Heart left ventricle (tissue), 13 donors: ENCODE data around the gene LRRC37A.
"Not testable (repeated sequence)": the region's sequence is repeated elsewhere in the genome, so short reads cannot be mapped to it uniquely, and the experiment has no call there.

Experiments used
- CTCF ChIP-seq, 12 donors: fragments of 200-600 bp; sonication (generic) in 4 of 12; IDR thresholded peaks; one replicate each; pipeline versions ENCODE4 v1.5.0 to v1.8.0; 2018 to 2022; ENCODE audit warnings: antibody characterized with exemption in 12 of 12, mild to moderate bottlenecking in 5 of 12
- POLR2A ChIP-seq, 2 donors: fragments of 450-650 bp; IDR thresholded peaks; one replicate each; pipeline ENCODE4 v1.6.1; 2017; ENCODE audit warnings: antibody characterized with exemption in 2 of 2, mild to moderate bottlenecking in 2 of 2, moderate library complexity in 2 of 2
- donor health status: ischemic (EF 13 %, LVEDD 7.1; RV severe dilation, severe dysfunction).
- donor health status: DM: no; HTN: yes; CAD: no.
- donor health status: DM: no; HTN: no; CAD: no.
- donor health status: ischemic (EF 25% LVEDD 6.9; RV normal size, moderate dysfunction).
- donor health status: ischemic (EF 25% LVEDD 5.7; RV mildly dilated, moderate dysfunction).
- donor health status: ischemic (EF 35%, LVEDD 5.7; RV mildly dilated, moderate dysfunction).
- donor health status: nonischemic (EF 11% LVEDD 7.7; RV severe dilation, severe dysfunction).
- donor health status: DM: yes; HTN: yes; CAD: no.
- donor health status: PGD.
- donor health status: ischemic (EF 29% LVEDD 5.4; RV normal size, mild dysfunction).
- donor health status: nonischemic (EF 23%, LVEDD 6.1; RV moderate dilation, normal function).

- TF ChIP-seq CTCF, POLR2A (IDR thresholded peaks at IDR 0.05): not testable (repeated sequence)
Observed at GRCh38 chr17:46349060-46349459, 54.1 kb downstream of the LRRC37A start.
